Endodermal cell (in vitro differentiated cells): ENCODE results near the gene NOS1AP. TPM values are rescaled to one million over a fixed set of nuclear protein-coding genes. Genes with fewer than 3 reads are reported as not detected.

Experiments used
- DNase-seq: peaks from one replicate; pipeline ENCODE4 v3.0.0-alpha.2; 2017
- H3K27ac ChIP-seq: 2 replicates; pipeline ENCODE4 v1.5.1; 2013; ENCODE audit warnings: mild to moderate bottlenecking, low read depth, low read length, moderate library complexity
- H3K27me3 ChIP-seq: 2 replicates; pipeline ENCODE4 v1.6.1; 2013; ENCODE audit warnings: mild to moderate bottlenecking, low read length, moderate library complexity; ENCODE audit not compliant: insufficient read depth, control insufficient read depth, poor library complexity, severe bottlenecking
- H3K36me3 ChIP-seq: 2 replicates; pipeline ENCODE4 v1.7.0; 2013; ENCODE audit warnings: mild to moderate bottlenecking, low read length, moderate library complexity; ENCODE audit not compliant: control insufficient read depth, insufficient read depth
- H3K4me1 ChIP-seq: one replicate; pipeline ENCODE4 v1.7.0; 2013; ENCODE audit warnings: low read length; ENCODE audit not compliant: control insufficient read depth, insufficient read depth
- H3K4me3 ChIP-seq: 2 replicates; pipeline ENCODE4 v1.5.1; 2013; ENCODE audit warnings: mild to moderate bottlenecking, low read length, moderate library complexity
- H3K9ac ChIP-seq: 2 replicates; pipeline ENCODE4 v1.6.1; 2013; ENCODE audit warnings: mild to moderate bottlenecking, low read length, moderate library complexity; ENCODE audit not compliant: poor library complexity, severe bottlenecking; ENCODE audit errors: extremely low read depth
- H3K9me3 ChIP-seq: 2 replicates; pipeline ENCODE4 v1.6.1; 2013; ENCODE audit warnings: mild to moderate bottlenecking, low read length, moderate library complexity; ENCODE audit not compliant: control insufficient read depth
- H3K27ac Mint-ChIP-seq: 2 replicates; pipeline ENCODE4 v1.8.0; 2020; ENCODE audit warnings: mixed read lengths
- H3K27me3 Mint-ChIP-seq: 2 replicates; pipeline ENCODE4 v1.8.0; 2021; ENCODE audit warnings: mild to moderate bottlenecking, mixed read lengths; ENCODE audit not compliant: insufficient read depth
- H3K36me3 Mint-ChIP-seq: 2 replicates; pipeline ENCODE4 v1.8.0; 2020; ENCODE audit warnings: low read depth, mixed read lengths
- H3K4me1 Mint-ChIP-seq: 2 replicates; pipeline ENCODE4 v1.8.0; 2020; ENCODE audit warnings: mixed read lengths
- H3K4me3 Mint-ChIP-seq: 2 replicates; pipeline ENCODE4 v1.8.0; 2020; ENCODE audit warnings: mild to moderate bottlenecking, moderate library complexity, mixed read lengths
- H3K9me3 Mint-ChIP-seq: 2 replicates; pipeline ENCODE4 v1.8.0; 2020; ENCODE audit warnings: mild to moderate bottlenecking, mixed read lengths
- WGBS, 2 experiments: methylation state at CpG; one replicate each; pipeline versions ENCODE4 v1.1.5 to v1.1.7; 2013; ENCODE audit warnings: missing lambda C conversion rate in 2 of 2, mixed read lengths in 1 of 2; ENCODE audit not compliant: insufficient coverage in 1 of 2, insufficient read length in 1 of 2; 5-methylcytosine and 5-hydroxymethylcytosine counted together
- total RNA-seq, 2 donors: library from RNA; stranded (reverse); fragmentation: NEBNext Ultra II Directional in 1 of 2; extraction: Animal tissue kit (Norgen Biotek cat#: 25700) in 1 of 2; gene quantifications; 2 replicates in 1 of 2; 3 replicates in 1 of 2; pipeline ENCODE4 v1.2.1, GENCODE V29; 2021
- TF ChIP-seq, protein P1 (sequence below): fragments of 200-600 bp; sonication (generic); conservative IDR thresholded peaks from 2 replicates; pipeline ENCODE4 v1.5.0; 2021; ENCODE audit warnings: antibody characterized with exemption, mild to moderate bottlenecking

NOS1AP gene
- total RNA-seq, 2 donors from 2014 or later: 4.8 to 5.9 TPM

DNA sequence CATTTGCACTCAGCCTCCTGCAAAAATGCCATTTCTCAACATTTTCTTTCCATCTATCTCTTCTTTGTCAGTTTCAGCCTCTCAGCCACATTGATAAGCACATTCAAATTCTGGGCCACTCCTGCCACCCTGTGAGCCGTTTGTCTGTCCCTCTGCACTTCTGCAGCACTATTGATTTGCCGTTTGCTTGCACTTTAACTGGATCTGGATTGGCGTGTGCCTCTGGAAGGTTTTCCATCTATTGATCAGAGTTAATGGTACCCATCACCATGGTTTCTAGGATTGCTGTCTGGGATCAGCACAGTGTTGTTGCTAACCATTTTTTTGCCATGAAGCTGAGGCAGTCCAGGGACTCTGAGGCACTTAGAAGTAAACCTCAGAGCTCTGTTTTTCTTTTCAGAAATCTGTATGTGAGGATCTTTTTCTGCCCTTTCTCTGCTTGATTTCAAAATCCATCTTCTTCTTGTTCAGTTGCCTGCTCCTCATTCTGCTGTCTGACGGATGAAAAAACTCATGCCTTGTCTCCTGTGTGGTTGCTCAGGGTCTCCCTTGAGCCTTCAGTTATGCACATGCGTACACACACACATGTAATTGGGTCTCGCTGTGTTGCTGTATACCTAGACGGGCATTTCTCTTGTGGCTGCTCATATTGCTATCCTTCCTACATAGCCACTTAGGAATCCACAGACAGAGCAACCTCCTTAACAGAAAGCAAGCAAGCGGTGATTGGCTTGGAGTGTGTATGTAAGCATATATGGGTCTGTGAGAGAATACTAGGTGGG is 67.9 kb downstream of the NOS1AP start:
- no peak for DNase-seq
- Histone ChIP-seq H3K9me3 (no peaks in the 10 kb centered on the region), H3K4me3 (no peak overlapping the region), H3K27ac (no peak overlapping the region), H3K9ac (no peak overlapping the region), H3K27me3 (peaks cover 4% of the 10 kb centered on the region), H3K36me3 (no peaks in the 10 kb centered on the region), H3K4me1 (peaks cover 23% of the 10 kb centered on the region)
- H3K4me1 Mint-ChIP-seq: peaks cover 60% of the 10 kb centered on the region
- no peak overlapping the region for H3K27ac Mint-ChIP-seq
- H3K36me3 Mint-ChIP-seq: no peaks in the 10 kb centered on the region
- WGBS, 2 experiments: 62 to 76% methylated on average over 3 to 8 of the region's 8 CpGs
- H3K27me3 Mint-ChIP-seq: peaks cover 7% of the 10 kb centered on the region
- no peak overlapping the region for H3K4me3 Mint-ChIP-seq
- TF ChIP-seq, protein P1, sequence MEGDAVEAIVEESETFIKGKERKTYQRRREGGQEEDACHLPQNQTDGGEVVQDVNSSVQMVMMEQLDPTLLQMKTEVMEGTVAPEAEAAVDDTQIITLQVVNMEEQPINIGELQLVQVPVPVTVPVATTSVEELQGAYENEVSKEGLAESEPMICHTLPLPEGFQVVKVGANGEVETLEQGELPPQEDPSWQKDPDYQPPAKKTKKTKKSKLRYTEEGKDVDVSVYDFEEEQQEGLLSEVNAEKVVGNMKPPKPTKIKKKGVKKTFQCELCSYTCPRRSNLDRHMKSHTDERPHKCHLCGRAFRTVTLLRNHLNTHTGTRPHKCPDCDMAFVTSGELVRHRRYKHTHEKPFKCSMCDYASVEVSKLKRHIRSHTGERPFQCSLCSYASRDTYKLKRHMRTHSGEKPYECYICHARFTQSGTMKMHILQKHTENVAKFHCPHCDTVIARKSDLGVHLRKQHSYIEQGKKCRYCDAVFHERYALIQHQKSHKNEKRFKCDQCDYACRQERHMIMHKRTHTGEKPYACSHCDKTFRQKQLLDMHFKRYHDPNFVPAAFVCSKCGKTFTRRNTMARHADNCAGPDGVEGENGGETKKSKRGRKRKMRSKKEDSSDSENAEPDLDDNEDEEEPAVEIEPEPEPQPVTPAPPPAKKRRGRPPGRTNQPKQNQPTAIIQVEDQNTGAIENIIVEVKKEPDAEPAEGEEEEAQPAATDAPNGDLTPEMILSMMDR: no peak
- H3K9me3 Mint-ChIP-seq: no peaks in the 10 kb centered on the region

DNA sequence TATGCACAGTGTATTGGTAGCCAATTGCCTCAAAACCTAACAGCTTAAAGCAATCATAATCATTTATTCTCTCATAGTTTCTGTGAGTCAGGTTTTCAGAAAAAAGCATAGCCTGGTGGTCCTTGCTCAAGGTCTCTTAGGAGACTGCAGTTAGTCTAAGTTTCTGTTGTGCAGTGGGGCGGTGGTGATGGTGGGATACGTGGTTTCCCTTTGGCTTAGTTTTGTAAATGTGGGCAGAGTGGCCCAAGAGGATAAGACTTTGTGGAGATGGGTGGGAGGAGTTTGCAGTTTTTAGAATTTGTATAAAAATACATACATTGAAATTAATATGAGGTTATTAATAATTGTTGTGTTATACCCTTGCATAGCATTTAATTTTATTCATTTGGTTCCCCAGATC is 68.6 kb downstream of the NOS1AP start:
- Mint-ChIP-seq H3K4me1 (peaks cover 53% of the 10 kb centered on the region), H3K4me3 (no peak overlapping the region), H3K27ac (no peak overlapping the region), H3K36me3 (no peaks in the 10 kb centered on the region), H3K9me3 (no peaks in the 10 kb centered on the region), H3K27me3 (peaks cover 7% of the 10 kb centered on the region)
- H3K4me1 ChIP-seq: peaks cover 23% of the 10 kb centered on the region
- no peaks in the 10 kb centered on the region for H3K36me3 ChIP-seq
- H3K4me3 ChIP-seq: no peak overlapping the region
- WGBS, 2 experiments: 94% methylated on average over 2 of the region's 2 CpGs; no CpG with 5 or more reads in 1 of the 2 experiments
- TF ChIP-seq, protein P1: no peak
- no peak for DNase-seq
- no peak overlapping the region for H3K9ac ChIP-seq
- H3K27me3 ChIP-seq: peaks cover 11% of the 10 kb centered on the region
- no peak overlapping the region for H3K27ac ChIP-seq
- no peaks in the 10 kb centered on the region for H3K9me3 ChIP-seq

GRCh38 chr1:162138599-162139181 is 69.2 kb downstream of the NOS1AP start:
- H3K4me1 ChIP-seq: peaks cover 20% of the 10 kb centered on the region
- H3K27me3 ChIP-seq: peaks cover 12% of the 10 kb centered on the region
- no peaks in the 10 kb centered on the region for H3K36me3 ChIP-seq
- 23 to 43% methylated on average over 2 to 4 of the region's 4 CpGs for WGBS, 2 experiments
- H3K27ac ChIP-seq: no peak overlapping the region
- H3K36me3 Mint-ChIP-seq: no peaks in the 10 kb centered on the region
- TF ChIP-seq, protein P1: no peak
- no peak for DNase-seq
- H3K4me1 Mint-ChIP-seq: peaks cover 50% of the 10 kb centered on the region
- no peak overlapping the region for H3K9ac ChIP-seq
- no peak overlapping the region for H3K4me3 Mint-ChIP-seq
- H3K4me3 ChIP-seq: no peak overlapping the region
- no peak overlapping the region for H3K27ac Mint-ChIP-seq
- H3K27me3 Mint-ChIP-seq: peaks cover 7% of the 10 kb centered on the region
- H3K9me3 ChIP-seq: no peaks in the 10 kb centered on the region
- no peaks in the 10 kb centered on the region for H3K9me3 Mint-ChIP-seq
